ENCODE results near the gene METTL25.

- no peak for TF ChIP-seq EZH2 (IDR thresholded peaks at IDR 0.05; ENCODE audit: borderline replicate concordance, insufficient read depth, low read length, poor library complexity, severe bottlenecking)
- no peak for TF ChIP-seq TAF1 (IDR thresholded peaks at IDR 0.05; ENCODE audit: low read depth)
- TF ChIP-seq, protein P1, sequence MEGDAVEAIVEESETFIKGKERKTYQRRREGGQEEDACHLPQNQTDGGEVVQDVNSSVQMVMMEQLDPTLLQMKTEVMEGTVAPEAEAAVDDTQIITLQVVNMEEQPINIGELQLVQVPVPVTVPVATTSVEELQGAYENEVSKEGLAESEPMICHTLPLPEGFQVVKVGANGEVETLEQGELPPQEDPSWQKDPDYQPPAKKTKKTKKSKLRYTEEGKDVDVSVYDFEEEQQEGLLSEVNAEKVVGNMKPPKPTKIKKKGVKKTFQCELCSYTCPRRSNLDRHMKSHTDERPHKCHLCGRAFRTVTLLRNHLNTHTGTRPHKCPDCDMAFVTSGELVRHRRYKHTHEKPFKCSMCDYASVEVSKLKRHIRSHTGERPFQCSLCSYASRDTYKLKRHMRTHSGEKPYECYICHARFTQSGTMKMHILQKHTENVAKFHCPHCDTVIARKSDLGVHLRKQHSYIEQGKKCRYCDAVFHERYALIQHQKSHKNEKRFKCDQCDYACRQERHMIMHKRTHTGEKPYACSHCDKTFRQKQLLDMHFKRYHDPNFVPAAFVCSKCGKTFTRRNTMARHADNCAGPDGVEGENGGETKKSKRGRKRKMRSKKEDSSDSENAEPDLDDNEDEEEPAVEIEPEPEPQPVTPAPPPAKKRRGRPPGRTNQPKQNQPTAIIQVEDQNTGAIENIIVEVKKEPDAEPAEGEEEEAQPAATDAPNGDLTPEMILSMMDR (IDR thresholded peaks at IDR 0.05; ENCODE audit: poor library complexity, severe bottlenecking) = no peak
- TF ChIP-seq REST (IDR thresholded peaks at IDR 0.05; ENCODE audit: borderline replicate concordance) = no peak
- TF ChIP-seq EP300 (conservative IDR thresholded peaks at IDR 0.05; ENCODE audit: poor library complexity, severe bottlenecking) = no peak
- no peak for TF ChIP-seq POLR2AphosphoS5 (IDR thresholded peaks at IDR 0.05)
Observed at GRCh38 chr12:82481954-82482353, 123.6 kb downstream of the METTL25 start.

Measured in neural cell (in vitro differentiated cells).